ENCODE measurements around the gene SLC22A15.

DNA sequence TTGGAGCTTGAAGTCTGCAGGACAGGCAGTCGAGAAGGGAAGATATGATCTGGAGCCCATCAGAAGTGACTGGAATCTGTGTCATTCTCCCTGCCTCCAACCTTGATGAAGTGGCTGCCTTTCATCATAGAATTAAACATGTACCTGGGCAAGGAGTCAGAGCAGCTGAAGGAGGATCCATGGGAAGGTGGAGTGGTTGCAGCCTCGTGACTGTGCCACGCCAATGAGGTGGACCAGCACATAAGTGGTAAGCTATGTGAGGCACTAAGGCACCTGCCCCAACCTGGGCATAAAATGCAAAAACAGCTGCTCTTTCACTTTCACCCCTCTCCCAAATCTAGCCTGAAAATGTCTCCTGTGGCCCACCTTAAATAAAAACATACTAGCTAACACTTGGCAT, 7.3 kb downstream of the SLC22A15 start:
- TF ChIP-seq, protein P1, sequence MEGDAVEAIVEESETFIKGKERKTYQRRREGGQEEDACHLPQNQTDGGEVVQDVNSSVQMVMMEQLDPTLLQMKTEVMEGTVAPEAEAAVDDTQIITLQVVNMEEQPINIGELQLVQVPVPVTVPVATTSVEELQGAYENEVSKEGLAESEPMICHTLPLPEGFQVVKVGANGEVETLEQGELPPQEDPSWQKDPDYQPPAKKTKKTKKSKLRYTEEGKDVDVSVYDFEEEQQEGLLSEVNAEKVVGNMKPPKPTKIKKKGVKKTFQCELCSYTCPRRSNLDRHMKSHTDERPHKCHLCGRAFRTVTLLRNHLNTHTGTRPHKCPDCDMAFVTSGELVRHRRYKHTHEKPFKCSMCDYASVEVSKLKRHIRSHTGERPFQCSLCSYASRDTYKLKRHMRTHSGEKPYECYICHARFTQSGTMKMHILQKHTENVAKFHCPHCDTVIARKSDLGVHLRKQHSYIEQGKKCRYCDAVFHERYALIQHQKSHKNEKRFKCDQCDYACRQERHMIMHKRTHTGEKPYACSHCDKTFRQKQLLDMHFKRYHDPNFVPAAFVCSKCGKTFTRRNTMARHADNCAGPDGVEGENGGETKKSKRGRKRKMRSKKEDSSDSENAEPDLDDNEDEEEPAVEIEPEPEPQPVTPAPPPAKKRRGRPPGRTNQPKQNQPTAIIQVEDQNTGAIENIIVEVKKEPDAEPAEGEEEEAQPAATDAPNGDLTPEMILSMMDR (conservative IDR thresholded peaks at IDR 0.05; ENCODE audit: low read depth, low read length): no peak
- TF ChIP-seq EZH2 (IDR thresholded peaks at IDR 0.05; ENCODE audit: low read length, unreplicated experiment): no peak
- no peak for TF ChIP-seq EZH2phosphoT487 (IDR thresholded peaks at IDR 0.05; ENCODE audit: borderline replicate concordance, low read length)

All from PC-3 (cell line).